ENCODE results near the gene ACY1. TPM values are rescaled to one million over a fixed set of nuclear protein-coding genes. Genes with fewer than 3 reads are reported as not detected.

ACY1 gene
- total and polyA plus RNA-seq, 2 of the 13 experiments (the other 11 are each of a cell fraction or from before 2014, with no cell fraction given), result 113 to 162 TPM

- TF ChIP-seq, protein P1, sequence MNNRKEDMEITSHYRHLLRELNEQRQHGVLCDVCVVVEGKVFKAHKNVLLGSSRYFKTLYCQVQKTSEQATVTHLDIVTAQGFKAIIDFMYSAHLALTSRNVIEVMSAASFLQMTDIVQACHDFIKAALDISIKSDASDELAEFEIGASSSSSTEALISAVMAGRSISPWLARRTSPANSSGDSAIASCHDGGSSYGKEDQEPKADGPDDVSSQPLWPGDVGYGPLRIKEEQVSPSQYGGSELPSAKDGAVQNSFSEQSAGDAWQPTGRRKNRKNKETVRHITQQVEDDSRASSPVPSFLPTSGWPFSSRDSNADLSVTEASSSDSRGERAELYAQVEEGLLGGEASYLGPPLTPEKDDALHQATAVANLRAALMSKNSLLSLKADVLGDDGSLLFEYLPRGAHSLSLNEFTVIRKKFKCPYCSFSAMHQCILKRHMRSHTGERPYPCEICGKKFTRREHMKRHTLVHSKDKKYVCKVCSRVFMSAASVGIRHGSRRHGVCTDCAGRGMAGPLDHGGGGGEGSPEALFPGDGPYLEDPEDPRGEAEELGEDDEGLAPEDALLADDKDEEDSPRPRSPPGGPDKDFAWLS (CRISPR knock-in tag; IDR thresholded peaks at IDR 0.05; ENCODE audit: borderline replicate concordance), result no peak
- no peak for TF ChIP-seq NFAT5 (CRISPR knock-in tag; IDR thresholded peaks at IDR 0.05)
- TF ChIP-seq, protein P2, sequence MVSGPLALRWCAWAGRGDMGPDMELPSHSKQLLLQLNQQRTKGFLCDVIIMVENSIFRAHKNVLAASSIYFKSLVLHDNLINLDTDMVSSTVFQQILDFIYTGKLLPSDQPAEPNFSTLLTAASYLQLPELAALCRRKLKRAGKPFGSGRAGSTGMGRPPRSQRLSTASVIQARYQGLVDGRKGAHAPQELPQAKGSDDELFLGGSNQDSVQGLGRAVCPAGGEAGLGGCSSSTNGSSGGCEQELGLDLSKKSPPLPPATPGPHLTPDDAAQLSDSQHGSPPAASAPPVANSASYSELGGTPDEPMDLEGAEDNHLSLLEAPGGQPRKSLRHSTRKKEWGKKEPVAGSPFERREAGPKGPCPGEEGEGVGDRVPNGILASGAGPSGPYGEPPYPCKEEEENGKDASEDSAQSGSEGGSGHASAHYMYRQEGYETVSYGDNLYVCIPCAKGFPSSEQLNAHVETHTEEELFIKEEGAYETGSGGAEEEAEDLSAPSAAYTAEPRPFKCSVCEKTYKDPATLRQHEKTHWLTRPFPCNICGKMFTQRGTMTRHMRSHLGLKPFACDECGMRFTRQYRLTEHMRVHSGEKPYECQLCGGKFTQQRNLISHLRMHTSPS (CRISPR knock-in tag; IDR thresholded peaks at IDR 0.05; ENCODE audit: low read depth), result peak; percentile 48; the same call in 1 of the 2 replicates
- no peak for TF ChIP-seq ZNF256 (CRISPR knock-in tag; conservative IDR thresholded peaks at IDR 0.05)
- peak; percentile 69 for TF ChIP-seq GATAD1 (CRISPR knock-in tag; IDR thresholded peaks at IDR 0.05)
- 0 out of 2 replicates have a peak, but pooled peaks have one; percentile 20 for TF ChIP-seq ZBTB25 (CRISPR knock-in tag; IDR thresholded peaks at IDR 0.05)
- TF ChIP-seq HOMEZ (CRISPR knock-in tag; IDR thresholded peaks at IDR 0.05; ENCODE audit: low read depth), result no peak
- no peak for TF ChIP-seq CREBL2 (CRISPR knock-in tag; IDR thresholded peaks at IDR 0.05; ENCODE audit: borderline replicate concordance)
- peak; percentile 50; the same call in 1 of the 2 replicates for TF ChIP-seq SMAD3 (CRISPR knock-in tag; IDR thresholded peaks at IDR 0.05)
- TF ChIP-seq, protein P3, sequence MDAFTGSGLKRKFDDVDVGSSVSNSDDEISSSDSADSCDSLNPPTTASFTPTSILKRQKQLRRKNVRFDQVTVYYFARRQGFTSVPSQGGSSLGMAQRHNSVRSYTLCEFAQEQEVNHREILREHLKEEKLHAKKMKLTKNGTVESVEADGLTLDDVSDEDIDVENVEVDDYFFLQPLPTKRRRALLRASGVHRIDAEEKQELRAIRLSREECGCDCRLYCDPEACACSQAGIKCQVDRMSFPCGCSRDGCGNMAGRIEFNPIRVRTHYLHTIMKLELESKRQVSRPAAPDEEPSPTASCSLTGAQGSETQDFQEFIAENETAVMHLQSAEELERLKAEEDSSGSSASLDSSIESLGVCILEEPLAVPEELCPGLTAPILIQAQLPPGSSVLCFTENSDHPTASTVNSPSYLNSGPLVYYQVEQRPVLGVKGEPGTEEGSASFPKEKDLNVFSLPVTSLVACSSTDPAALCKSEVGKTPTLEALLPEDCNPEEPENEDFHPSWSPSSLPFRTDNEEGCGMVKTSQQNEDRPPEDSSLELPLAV (CRISPR knock-in tag; conservative IDR thresholded peaks at IDR 0.05; ENCODE audit: low read depth), result no peak
- peak; percentile 65; the same call in 1 of the 2 replicates for TF ChIP-seq GATAD2A (CRISPR knock-in tag; IDR thresholded peaks at IDR 0.05)
- TF ChIP-seq KDM5B (CRISPR knock-in tag; IDR thresholded peaks at IDR 0.05; ENCODE audit: borderline replicate concordance), result peak; percentile 39; the same call in 1 of the 2 replicates
These were observed 18.2 kb downstream of the ACY1 start (continued) for GRCh38 chr3:52001443-52001974.

Measured in HepG2 (cell line).